NCI-H1417 treated with DMSO at 0.1 percent for 48 hours (cell line): Measurements from ENCODE around the gene SYCP2L.
A peak's percentile ranks its signal among the peaks of the same experiment; 100 is the strongest.
"Not testable (repeated sequence)": the region's sequence is repeated elsewhere in the genome, so short reads cannot be mapped to it uniquely, and the experiment has no call there.

ENCODE experiments used
- DNase-seq: peaks from one replicate; lab custom pipeline; 2025; lab: John Stamatoyannopoulos, UW

Gene SYCP2L

GRCh38 chr6:10880366-10880765, 6.5 kb upstream of the SYCP2L start:
- DNase-seq = no peak

- not testable (repeated sequence) for DNase-seq
Measured at GRCh38 chr6:10882253-10882630, 4.6 kb upstream of the SYCP2L start.

GRCh38 chr6:10882657-10883171, 4.1 kb upstream of the SYCP2L start:
- DNase-seq = no peak

GRCh38 chr6:10883312-10884244, 3.3 kb upstream of the SYCP2L start:
- DNase-seq = no peak

- DNase-seq = no peak
Measured at GRCh38 chr6:10884245-10884972, 2.4 kb upstream of the SYCP2L start.

DNA sequence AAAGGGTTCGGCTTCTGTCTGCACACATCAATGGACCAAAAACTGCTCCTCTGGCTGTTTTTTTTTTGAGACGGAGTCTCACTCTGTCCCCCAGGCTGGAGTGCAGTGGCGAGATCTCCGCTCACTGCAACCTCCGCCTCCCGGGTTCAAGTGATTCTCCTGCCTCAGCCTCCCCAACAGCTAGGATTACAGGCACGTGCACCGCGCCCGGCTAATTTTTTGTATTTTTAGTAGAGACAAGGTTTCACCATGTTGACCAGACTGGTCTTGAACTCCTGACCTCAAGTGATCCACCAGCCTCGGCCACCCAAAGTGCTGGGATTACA, 524 bp upstream of the SYCP2L start:
- DNase-seq = not testable (repeated sequence)

- DNase-seq = no peak
Measured at GRCh38 chr6:10890151-10890550, 3.3 kb downstream of the SYCP2L start.

GRCh38 chr6:10891960-10892359, 5.1 kb downstream of the SYCP2L start:
- no peak for DNase-seq

GRCh38 chr6:10894958-10895357, 8.1 kb downstream of the SYCP2L start:
- no peak for DNase-seq

DNA sequence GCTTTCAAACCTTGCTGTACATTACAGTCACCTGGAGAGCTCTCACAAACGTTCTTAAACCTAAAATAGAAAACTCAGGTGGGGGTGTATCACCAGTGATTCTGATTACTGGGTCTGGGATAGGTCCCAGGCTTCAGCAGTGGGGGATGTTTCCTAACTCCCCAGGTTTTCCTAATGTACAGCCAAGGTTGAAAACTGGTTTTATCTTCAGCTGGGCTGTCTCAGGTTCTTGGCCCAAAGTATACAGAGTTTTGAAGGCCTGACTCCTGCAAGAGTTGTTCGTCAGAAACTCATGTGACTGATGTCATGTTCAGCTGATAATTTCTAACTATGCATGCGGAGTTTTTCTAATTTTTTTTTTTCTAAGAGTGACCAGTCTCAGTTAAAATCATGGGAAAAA, 9.8 kb downstream of the SYCP2L start:
- DNase-seq = no peak

GRCh38 chr6:10901770-10902169, 14.9 kb downstream of the SYCP2L start:
- DNase-seq = no peak

- no peak for DNase-seq
Measured at GRCh38 chr6:10904015-10904414, 17.2 kb downstream of the SYCP2L start.

DNA sequence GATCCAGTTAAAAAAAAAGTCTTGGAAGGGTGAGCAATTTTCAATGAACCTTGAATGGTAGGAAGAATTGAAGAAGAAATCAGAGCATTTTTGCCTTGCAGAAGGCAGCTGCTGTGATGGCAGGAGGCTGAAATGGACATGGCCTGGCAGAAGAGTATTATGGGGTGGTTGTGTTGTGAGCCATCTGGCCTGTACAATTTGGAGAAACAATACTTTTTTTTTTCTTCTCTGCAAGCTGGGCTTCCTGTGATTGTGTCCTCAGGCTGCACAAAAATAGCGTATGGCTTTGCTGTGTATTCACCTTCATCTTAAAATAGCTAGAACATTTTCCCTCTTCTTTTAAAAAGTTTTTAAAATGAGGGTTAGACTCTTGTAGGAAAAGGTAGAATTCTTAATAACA, 21.4 kb downstream of the SYCP2L start:
- no peak for DNase-seq

- not testable (repeated sequence) for DNase-seq
Measured at GRCh38 chr6:10919520-10919919, 32.7 kb downstream of the SYCP2L start.

DNA sequence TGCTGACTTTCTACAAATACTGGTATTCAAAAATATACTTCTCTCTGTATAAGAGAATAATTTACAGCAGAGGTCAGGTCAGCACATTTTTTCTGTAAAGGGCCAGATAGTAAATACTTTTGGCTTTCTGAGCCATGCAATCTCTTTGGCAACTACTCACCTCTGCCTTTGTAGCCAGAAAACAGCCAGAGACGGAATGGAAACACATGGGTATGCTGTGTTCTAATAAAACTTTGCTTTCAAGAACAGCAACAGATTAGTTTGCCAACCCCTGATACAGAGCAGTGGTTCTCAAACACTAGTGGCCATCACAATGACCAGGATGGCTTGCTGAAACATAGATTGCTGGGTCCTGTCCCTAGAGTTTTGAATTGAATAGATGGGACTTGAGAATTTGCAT, 46.3 kb downstream of the SYCP2L start:
- DNase-seq = no peak

DNA sequence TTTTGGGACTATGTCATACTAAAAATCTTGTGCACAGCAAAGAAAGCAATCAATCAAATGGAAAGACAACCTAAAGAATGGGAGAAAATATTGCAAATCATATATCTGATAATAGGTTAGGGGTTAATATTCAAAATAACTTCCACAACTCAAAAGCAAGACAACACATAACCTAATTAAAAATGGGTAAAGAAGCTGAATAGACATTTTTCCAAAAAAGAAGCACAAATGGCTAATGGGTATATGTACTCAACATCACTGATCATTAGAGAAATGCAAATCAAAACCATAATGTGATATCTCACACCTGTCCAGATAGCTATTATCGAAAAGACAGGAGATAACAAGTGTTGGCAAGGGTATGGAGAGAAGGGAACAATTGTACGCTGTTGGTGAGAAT, 53.0 kb downstream of the SYCP2L start:
- DNase-seq = no peak

DNA sequence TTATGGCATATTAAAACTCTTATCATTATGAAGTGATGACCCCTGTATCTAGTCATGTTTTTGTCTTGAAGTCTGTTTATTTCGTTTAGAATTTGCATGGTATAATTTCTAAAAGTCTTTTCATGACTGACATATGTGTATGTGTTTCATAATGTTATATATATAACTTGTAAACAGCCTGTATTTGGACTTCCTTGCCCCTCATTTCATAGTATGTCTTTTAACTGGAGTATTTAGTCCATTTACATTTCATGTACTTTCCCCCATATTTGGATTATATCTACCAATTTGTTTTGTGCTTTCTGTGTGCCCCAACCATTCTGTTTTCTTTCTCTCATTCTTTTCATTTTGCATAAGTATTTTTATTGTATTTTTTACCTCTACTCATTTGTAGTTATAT, 59.0 kb downstream of the SYCP2L start:
- no peak for DNase-seq

- DNase-seq = no peak
Measured at GRCh38 chr6:10947966-10948365, 61.1 kb downstream of the SYCP2L start.

- no peak for DNase-seq
Measured at GRCh38 chr6:10949579-10950490, 63.0 kb downstream of the SYCP2L start.

DNA sequence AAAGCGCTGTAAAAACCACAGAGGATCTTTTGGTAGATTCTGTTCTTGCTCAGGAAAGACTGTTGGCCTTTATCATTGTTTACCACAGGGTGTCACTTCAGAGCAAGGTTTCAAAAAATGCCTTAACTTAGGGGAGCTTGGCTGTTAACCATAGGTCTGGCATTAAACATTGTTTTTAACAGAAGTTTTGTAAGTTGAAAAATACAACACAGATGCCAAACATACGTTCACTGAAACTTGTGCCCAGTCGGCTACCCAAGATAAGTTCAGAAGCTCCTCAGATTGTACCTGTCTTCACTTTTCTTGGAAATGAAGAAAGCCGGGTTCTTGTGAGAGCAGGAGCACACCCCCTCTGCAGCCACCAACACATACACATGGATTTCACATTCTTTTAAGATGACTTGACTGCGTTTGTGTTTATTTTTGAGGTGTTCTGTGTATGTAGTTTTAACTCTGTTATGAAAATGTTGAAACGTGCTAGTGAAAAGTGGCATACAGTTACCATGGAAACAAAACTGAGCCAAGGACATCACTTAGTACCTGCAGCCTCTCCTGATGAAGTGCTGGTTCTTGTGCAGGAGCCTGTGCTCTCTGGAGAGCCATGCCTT, 64.9 kb downstream of the SYCP2L start:
- DNase-seq = peak; percentile 1

GRCh38 chr6:10954590-10955010, 67.7 kb downstream of the SYCP2L start:
- DNase-seq = no peak

DNA sequence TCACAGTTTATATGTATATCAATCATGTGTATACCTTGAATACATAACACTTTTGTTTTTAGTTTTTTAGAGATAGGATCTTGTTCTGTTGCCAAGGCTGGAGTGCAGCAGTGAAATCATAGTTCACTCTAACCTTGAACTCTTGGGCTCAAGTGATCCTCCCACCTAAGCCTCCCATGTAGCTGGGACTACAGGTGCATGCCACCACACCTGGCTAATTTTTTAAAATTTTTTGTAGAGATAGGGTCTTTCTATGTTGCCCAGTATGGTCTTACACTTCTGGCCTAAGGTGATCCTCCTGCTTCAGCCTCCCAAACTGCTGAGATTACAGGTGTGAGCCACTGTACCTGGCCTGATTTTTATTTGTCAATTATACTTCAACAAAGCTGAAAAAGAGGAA, 69.9 kb downstream of the SYCP2L start:
- no peak for DNase-seq
